NOMO-1 (cell line): Measurements from ENCODE around the gene RNH1.

Source experiments
- DNase-seq, 2 experiments: peaks; one replicate each; lab custom pipeline; 2025; ENCODE audit not compliant: unreplicated experiment in 2 of 2; lab: John Stamatoyannopoulos, UW

The RNH1 gene

DNA sequence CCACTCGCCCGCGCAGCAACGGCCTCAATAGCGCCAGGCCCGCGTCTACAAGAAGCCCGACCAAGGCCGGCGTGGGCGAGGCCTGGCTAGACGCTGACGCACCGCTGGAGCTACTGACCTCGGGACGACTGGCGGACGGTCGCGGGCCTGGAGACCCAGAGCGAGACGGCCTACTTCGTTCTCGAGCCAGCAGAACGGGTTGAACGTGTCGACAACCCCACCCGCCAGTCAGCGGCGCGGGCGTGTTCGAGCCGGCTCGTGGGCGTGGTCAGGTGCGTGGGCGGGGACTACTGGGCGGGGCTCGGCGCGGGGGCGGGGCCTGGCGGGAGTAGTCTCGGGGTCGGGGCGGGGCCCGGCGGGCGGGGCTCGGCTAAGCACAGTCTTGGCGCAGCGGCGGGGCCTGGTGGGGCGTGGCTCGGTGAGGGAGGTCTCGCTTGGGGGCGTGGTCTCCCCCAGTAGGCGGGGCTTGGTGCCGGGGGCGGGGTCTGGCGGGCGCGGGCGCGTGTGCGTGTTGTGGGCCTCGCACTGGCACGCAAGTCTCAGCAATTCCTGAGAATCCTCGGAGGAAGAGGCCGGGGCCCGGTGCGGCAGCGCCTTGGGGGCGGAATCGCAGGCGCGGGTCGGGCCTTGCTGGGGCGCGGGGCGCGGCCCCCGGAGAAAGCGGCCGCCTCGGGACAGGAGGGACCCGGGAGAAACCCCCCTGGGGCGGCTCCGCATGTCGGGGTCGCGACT is at the start of gene RNH1:
Gene RNH1 (minus strand): TSS at position 248 of the 732 bp plus-strand sequence. CDS start 5,080 bp downstream, outside the sequence.
- DNase-seq = peak; percentile 81 to 94

GRCh38 chr11:555780-556661 is 49.0 kb upstream of the RNH1 start:
- DNase-seq = no peak

GRCh38 chr11:555227-555779 is 48.3 kb upstream of the RNH1 start:
- no peak for DNase-seq

DNA sequence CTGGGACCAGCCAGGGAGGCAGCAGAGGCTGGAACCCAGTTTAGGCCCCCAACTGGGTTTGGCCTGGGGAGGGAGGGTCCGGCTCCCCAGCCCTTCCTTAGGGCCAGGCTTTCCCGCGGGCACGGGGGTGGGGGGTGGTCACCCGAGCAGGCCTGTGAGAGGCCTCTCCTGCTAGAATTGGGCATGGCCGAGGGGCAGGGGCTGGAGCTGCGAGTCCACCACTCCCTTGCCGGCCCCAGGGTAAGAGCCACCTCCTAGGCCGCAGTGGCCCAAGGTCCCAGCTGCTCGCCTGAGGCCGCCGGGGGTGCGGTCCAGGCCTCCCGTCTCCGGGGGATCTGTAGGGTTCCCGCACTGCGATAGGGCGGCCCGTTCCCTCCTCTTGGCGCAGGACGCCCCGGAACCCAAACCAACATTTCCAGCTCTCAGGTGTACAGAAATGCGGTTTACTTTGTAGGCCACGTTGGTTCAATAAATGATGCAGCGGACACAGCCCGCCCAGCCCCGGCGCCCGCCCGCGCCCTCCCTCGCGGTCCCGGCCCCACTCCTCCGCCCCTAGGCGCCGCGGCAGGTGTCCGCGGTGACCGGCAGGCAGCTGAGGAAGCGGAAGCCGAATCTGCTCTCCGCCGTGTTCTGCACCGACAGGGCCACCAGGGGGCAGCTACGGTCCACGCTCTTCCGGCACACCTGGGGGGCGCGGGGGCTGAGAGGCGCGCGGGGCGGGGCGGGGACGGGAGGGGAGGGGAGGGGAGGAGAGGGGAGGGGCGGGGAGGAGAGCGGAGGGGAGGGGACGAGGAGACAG is 47.6 kb upstream of the RNH1 start:
- peak; percentile 52 to 55 for DNase-seq

GRCh38 chr11:553988-554340 is 46.9 kb upstream of the RNH1 start:
- no peak for DNase-seq

- no peak for DNase-seq
Observed at GRCh38 chr11:553083-553987, 46.3 kb upstream of the RNH1 start.

GRCh38 chr11:551596-551995 is 44.6 kb upstream of the RNH1 start:
- DNase-seq = no peak

GRCh38 chr11:551131-551530 is 44.1 kb upstream of the RNH1 start:
- DNase-seq = no peak

- DNase-seq = no peak
Observed at GRCh38 chr11:550746-551085, 43.7 kb upstream of the RNH1 start.

DNA sequence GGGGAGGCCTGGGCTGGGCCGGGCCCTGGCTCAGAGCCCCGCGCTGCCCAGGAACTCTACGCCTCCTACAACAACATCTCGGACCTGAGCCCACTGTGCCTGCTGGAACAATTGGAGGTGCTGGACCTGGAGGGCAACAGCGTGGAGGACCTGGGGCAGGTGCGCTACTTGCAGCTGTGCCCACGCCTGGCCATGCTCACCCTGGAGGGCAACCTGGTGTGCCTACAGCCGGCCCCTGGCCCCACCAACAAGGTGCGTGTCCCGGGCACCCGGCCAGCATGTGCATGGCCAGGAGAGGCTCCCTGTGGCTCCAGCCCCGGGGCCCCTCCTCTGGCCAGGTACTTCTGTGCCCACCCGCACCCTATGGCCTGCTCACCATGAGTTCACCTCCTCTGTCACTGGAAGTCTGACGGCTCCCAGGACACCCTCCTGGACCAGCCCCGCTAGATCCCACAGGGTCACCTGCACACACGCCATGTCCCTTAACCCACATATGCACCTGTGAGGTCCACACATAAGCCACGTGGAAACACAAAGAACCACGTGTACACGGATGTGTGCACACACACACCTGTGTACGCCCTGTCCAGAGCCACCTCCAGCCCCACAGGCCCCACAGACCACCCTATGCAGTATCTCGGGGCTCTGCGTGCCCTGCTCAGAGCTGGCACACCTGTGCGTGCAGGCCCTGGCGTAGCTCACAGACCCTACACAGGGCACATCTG is 43.1 kb upstream of the RNH1 start:
- no peak for DNase-seq

DNA sequence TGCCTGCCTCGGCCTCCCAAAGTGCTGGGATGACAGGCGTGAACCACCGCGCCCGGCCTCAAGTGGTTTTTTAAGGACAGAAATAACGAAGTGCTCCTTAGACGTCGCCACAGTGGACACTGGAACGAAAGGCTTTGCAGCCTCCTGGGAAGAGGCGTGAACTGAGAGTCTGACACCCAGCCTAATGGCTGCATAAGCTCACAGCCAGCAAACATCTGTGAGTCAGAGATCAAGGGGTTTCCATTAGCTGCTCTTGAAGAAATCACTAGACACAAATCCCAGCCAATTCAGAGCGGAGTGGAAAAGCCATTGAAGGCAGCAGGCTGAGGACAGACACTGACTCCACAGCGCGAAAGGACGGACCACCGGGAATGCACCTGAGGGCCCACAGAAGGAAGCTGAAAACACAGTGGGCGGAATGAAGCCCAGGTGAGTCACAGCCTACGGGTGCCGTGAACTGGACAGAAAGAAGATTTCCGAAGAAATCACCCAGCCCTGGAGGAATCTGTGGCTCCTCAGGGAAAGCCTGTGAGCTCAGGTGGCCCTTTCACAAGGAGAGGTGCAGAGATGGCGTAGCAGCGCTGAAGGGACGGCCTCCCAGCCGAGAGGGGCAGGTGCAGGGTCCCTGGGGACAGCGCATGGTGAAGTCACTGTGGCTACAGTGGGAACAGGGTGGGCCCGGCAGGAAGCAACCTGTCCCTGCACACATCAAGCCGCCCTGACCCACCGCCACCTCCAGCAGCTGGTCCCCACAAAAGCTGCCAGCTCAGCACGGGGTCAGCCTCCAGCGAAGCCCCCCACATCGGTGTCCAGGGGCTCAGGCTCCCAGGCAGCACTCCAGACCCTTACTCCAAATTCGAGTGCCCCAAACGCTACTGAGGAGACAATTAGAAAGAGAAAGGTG is 41.9 kb upstream of the RNH1 start:
- DNase-seq = no peak

- no peak for DNase-seq
Observed at GRCh38 chr11:545171-545570, 38.1 kb upstream of the RNH1 start.

DNA sequence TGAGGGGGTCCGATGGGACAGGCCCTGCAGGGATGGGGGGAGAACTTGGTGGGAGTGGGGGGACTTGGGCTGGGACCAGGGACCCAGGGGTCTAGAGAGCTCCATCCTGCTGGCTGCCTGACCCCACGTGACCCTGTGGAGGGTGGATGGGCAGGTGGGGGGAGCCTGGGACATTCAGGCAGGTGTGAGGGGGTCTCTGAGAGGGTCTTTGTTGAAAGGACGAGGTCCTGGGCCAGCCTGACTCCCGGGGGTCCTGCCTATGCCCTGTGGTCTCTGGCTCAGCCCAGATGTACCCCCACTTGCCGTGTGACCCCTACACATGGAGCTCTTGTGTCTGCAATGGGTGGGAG is 37.8 kb upstream of the RNH1 start:
- no peak for DNase-seq

DNA sequence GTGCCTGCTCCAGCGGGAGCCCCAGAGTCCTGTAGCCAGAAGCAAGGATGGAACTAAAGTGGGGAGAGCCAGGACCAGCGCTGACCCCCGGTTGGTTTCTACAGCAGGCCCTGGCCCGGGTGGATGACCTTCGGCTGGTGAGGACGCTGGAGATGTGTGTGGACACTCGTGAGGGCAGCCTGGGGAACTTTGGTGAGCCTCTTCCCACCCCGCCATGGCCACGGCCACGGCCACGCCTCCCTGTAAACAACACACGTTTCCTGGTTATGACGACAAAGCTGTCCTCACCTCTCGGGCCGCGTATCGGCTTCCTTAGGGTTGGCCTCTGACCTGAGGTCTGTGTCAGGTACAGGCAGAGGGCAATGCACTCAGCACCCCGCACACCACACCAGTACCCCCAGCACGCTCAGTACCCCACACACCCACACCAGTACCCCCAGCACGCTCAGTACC is 34.4 kb upstream of the RNH1 start:
- no peak for DNase-seq

DNA sequence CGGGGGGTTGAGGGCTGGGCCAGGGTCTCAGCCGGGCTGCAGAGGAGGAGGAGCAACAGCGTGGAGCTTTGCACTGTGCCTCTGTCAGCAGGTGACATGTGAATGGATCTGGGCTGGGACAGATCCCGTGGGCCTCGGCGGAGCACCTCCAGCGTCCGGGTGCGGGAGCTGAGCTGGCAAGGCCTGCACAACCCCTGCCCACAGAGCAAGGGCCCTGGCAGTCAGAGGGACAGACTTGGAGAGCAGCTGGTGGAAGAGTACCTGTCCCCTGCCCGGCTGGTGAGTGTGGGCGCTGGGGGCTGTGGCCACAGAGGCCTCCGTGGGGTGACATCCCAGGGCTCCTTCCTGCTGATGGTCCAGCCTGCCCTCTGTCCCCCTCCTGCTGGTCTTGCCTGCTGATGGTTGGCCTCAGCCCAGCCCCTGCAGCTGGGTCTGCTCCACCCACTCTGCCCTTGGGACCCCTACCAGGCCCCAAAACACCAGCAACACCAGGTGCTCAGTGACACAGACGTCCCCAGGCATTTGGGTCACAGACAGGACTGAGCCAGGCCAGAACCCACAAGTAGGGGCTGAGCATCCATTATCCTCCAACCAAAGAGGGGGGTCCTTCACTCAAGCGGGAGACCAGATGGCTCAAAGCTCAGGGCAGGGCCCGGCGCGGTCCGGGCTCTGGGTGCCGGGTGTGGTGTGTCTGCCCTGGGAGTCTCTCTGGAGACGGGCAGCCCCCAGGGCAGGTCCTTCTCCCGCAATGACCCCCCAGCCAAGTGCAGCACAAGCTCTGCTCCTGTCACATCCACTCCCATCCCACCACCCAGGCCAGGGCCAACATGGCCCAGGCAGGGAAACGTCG is 33.8 kb upstream of the RNH1 start:
- no peak for DNase-seq

DNA sequence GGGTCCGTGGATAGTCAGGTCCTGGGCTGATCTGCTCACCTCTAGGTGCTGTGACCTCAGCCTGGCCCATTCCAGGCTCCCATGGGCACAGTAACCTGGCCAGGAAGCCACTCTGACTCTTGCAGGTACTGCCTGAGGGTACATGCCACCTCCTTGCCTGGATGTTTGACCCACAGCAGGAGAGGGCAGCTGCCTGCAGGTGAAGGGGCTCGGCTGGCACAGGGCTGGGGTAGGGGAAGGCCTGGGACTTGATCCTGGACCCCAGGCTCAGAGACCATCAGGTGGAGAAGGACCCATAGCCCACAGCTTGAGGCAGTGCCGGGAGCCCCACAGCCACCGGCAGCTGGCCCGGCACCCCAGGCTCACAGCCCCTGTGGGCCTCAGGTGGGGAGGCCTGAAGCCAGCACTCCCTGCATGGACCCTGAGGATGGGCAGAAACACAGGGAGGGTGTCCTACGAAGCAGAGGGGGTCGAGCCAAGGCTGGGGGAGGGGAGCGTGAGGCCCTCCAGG is 33.0 kb upstream of the RNH1 start:
- no peak for DNase-seq

GRCh38 chr11:538431-539051 is 31.5 kb upstream of the RNH1 start:
- no peak for DNase-seq
